Measurements from ENCODE around the gene KRT72.

Gene KRT72

GRCh38 chr12:52564582-52564981, 36.7 kb downstream of the KRT72 start:
- H3K36me3 ChIP-seq (ENCODE audit: control insufficient read depth, insufficient read depth, low read length): no peaks in the 10 kb centered on the region
- peaks cover 17% of the 10 kb centered on the region for H3K27me3 ChIP-seq (ENCODE audit: control insufficient read depth, insufficient read depth, low read length)
- H3K4me1 ChIP-seq (ENCODE audit: control insufficient read depth, insufficient read depth, low read length): no peaks in the 10 kb centered on the region
- no peak overlapping the region for H3K4me3 ChIP-seq (ENCODE audit: low read length)
- no peak overlapping the region for H3K9ac ChIP-seq (ENCODE audit: low read length)
- H3K9me3 ChIP-seq (ENCODE audit: control insufficient read depth, low read length): no peaks in the 10 kb centered on the region

GRCh38 chr12:52561880-52562449, 39.3 kb downstream of the KRT72 start:
- H3K4me3 ChIP-seq (ENCODE audit: low read length): no peak overlapping the region
- H3K9me3 ChIP-seq (ENCODE audit: control insufficient read depth, low read length): no peaks in the 10 kb centered on the region
- no peaks in the 10 kb centered on the region for H3K36me3 ChIP-seq (ENCODE audit: control insufficient read depth, insufficient read depth, low read length)
- no peaks in the 10 kb centered on the region for H3K4me1 ChIP-seq (ENCODE audit: control insufficient read depth, insufficient read depth, low read length)
- H3K9ac ChIP-seq (ENCODE audit: low read length): no peak overlapping the region
- peaks cover 17% of the 10 kb centered on the region for H3K27me3 ChIP-seq (ENCODE audit: control insufficient read depth, insufficient read depth, low read length)

- Histone ChIP-seq H3K9ac (ENCODE audit: low read length) (no peak overlapping the region), H3K27me3 (ENCODE audit: control insufficient read depth, insufficient read depth, low read length) (peaks cover 8% of the 10 kb centered on the region), H3K4me1 (ENCODE audit: control insufficient read depth, insufficient read depth, low read length) (no peaks in the 10 kb centered on the region), H3K4me3 (ENCODE audit: low read length) (no peak overlapping the region), H3K9me3 (ENCODE audit: control insufficient read depth, low read length) (no peaks in the 10 kb centered on the region), H3K36me3 (ENCODE audit: control insufficient read depth, insufficient read depth, low read length) (no peaks in the 10 kb centered on the region)
These were observed 41.3 kb downstream of the KRT72 start for GRCh38 chr12:52559979-52560378.

- Histone ChIP-seq H3K9me3 (ENCODE audit: control insufficient read depth, low read length) (no peaks in the 10 kb centered on the region), H3K4me3 (ENCODE audit: low read length) (no peak overlapping the region), H3K9ac (ENCODE audit: low read length) (no peak overlapping the region), H3K4me1 (ENCODE audit: control insufficient read depth, insufficient read depth, low read length) (no peaks in the 10 kb centered on the region), H3K36me3 (ENCODE audit: control insufficient read depth, insufficient read depth, low read length) (no peaks in the 10 kb centered on the region), H3K27me3 (ENCODE audit: control insufficient read depth, insufficient read depth, low read length) (peaks cover 8% of the 10 kb centered on the region)
These were observed 42.4 kb downstream of the KRT72 start for GRCh38 chr12:52558781-52559445.

- Histone ChIP-seq H3K36me3 (ENCODE audit: control insufficient read depth, insufficient read depth, low read length) (no peaks in the 10 kb centered on the region), H3K4me1 (ENCODE audit: control insufficient read depth, insufficient read depth, low read length) (no peaks in the 10 kb centered on the region), H3K9ac (ENCODE audit: low read length) (no peak overlapping the region), H3K4me3 (ENCODE audit: low read length) (no peak overlapping the region), H3K27me3 (ENCODE audit: control insufficient read depth, insufficient read depth, low read length) (peaks cover 8% of the 10 kb centered on the region), H3K9me3 (ENCODE audit: control insufficient read depth, low read length) (no peaks in the 10 kb centered on the region)
These were observed 43.8 kb downstream of the KRT72 start for GRCh38 chr12:52557476-52557875.

- Histone ChIP-seq H3K36me3 (ENCODE audit: control insufficient read depth, insufficient read depth, low read length) (no peaks in the 10 kb centered on the region), H3K9me3 (ENCODE audit: control insufficient read depth, low read length) (no peaks in the 10 kb centered on the region), H3K27me3 (ENCODE audit: control insufficient read depth, insufficient read depth, low read length) (peaks cover 8% of the 10 kb centered on the region), H3K4me1 (ENCODE audit: control insufficient read depth, insufficient read depth, low read length) (no peaks in the 10 kb centered on the region), H3K4me3 (ENCODE audit: low read length) (no peak overlapping the region), H3K9ac (ENCODE audit: low read length) (no peak overlapping the region)
These were observed 45.7 kb downstream of the KRT72 start for GRCh38 chr12:52555577-52555976.

- Histone ChIP-seq H3K9ac (ENCODE audit: low read length) (no peak within 1 kb of the TSS), H3K4me1 (ENCODE audit: control insufficient read depth, insufficient read depth, low read length) (no peaks in the 10 kb centered on the region), H3K27me3 (ENCODE audit: control insufficient read depth, insufficient read depth, low read length) (no peaks in the 10 kb centered on the region), H3K4me3 (ENCODE audit: low read length) (no peak within 1 kb of the TSS), H3K36me3 (ENCODE audit: control insufficient read depth, insufficient read depth, low read length) (no peaks in the 10 kb centered on the region), H3K9me3 (ENCODE audit: control insufficient read depth, low read length) (no peaks in the 10 kb centered on the region)
These were observed 48.5 kb downstream of the KRT72 start, which contains the start of gene KRT71 for GRCh38 chr12:52552681-52553195. TSS of gene KRT71 (minus strand) at chr12:52553145. CDS start at chr12:52553077, 68 bp downstream.

GRCh38 chr12:52552055-52552454, 49.2 kb downstream of the KRT72 start:
- no peak overlapping the region for H3K4me3 ChIP-seq (ENCODE audit: low read length)
- no peaks in the 10 kb centered on the region for H3K9me3 ChIP-seq (ENCODE audit: control insufficient read depth, low read length)
- H3K27me3 ChIP-seq (ENCODE audit: control insufficient read depth, insufficient read depth, low read length): no peaks in the 10 kb centered on the region

GRCh38 chr12:52551216-52551865, 49.9 kb downstream of the KRT72 start:
- H3K9ac ChIP-seq (ENCODE audit: low read length): no peak overlapping the region
- H3K4me3 ChIP-seq (ENCODE audit: low read length): no peak overlapping the region
- H3K27me3 ChIP-seq (ENCODE audit: control insufficient read depth, insufficient read depth, low read length): no peaks in the 10 kb centered on the region
- H3K36me3 ChIP-seq (ENCODE audit: control insufficient read depth, insufficient read depth, low read length): no peaks in the 10 kb centered on the region
- no peaks in the 10 kb centered on the region for H3K4me1 ChIP-seq (ENCODE audit: control insufficient read depth, insufficient read depth, low read length)
- H3K9me3 ChIP-seq (ENCODE audit: control insufficient read depth, low read length): no peaks in the 10 kb centered on the region

More at GRCh38 chr12:52552055-52552454, 49.2 kb downstream of the KRT72 start:
- H3K36me3 ChIP-seq (ENCODE audit: control insufficient read depth, insufficient read depth, low read length): no peaks in the 10 kb centered on the region
- no peak overlapping the region for H3K9ac ChIP-seq (ENCODE audit: low read length)
- no peaks in the 10 kb centered on the region for H3K4me1 ChIP-seq (ENCODE audit: control insufficient read depth, insufficient read depth, low read length)

GRCh38 chr12:52546126-52546525, 55.1 kb downstream of the KRT72 start:
- H3K9me3 ChIP-seq (ENCODE audit: control insufficient read depth, low read length): no peaks in the 10 kb centered on the region
- H3K4me3 ChIP-seq (ENCODE audit: low read length): no peak overlapping the region
- H3K9ac ChIP-seq (ENCODE audit: low read length): no peak overlapping the region
- H3K36me3 ChIP-seq (ENCODE audit: control insufficient read depth, insufficient read depth, low read length): no peaks in the 10 kb centered on the region
- H3K4me1 ChIP-seq (ENCODE audit: control insufficient read depth, insufficient read depth, low read length): no peaks in the 10 kb centered on the region
- peaks cover 4% of the 10 kb centered on the region for H3K27me3 ChIP-seq (ENCODE audit: control insufficient read depth, insufficient read depth, low read length)

GRCh38 chr12:52543985-52544883, 57.0 kb downstream of the KRT72 start:
- Histone ChIP-seq H3K4me3 (ENCODE audit: low read length) (no peak overlapping the region), H3K27me3 (ENCODE audit: control insufficient read depth, insufficient read depth, low read length) (peaks cover 4% of the 10 kb centered on the region), H3K9me3 (ENCODE audit: control insufficient read depth, low read length) (no peaks in the 10 kb centered on the region), H3K36me3 (ENCODE audit: control insufficient read depth, insufficient read depth, low read length) (no peaks in the 10 kb centered on the region), H3K9ac (ENCODE audit: low read length) (no peak overlapping the region), H3K4me1 (ENCODE audit: control insufficient read depth, insufficient read depth, low read length) (peaks cover under 1% of the 10 kb centered on the region)
